ENCODE results near the gene ADCY7. TPM values are rescaled to one million over a fixed set of nuclear protein-coding genes. Genes with fewer than 3 reads are reported as not detected.

Gene ADCY7
- total and polyA plus RNA-seq, 2 of the 4 experiments (the other 2 are of a cell fraction) = 15.2 to 17.1 TPM

DNA sequence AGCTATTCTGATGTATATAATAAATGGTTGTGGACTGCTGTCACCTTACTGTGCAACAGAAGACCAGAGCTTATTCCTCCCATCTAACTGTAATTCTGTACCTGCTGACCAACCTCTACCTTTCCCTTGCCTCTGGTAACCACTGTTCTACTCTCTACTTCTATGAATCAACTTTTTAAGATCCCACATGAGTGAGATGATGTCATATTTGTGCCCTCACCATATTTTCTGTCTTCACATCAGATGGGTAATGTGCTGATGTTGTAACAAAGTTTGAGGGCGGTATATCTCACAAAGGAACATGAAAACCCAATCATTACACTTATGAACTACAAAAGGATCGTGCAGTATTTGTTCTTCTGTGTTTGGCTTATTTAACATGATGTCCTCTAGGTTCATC lies 85.6 kb downstream of the ADCY7 start:
- no peak overlapping the region for H3K56ac ChIP-seq (ENCODE audit: extremely low read depth, insufficient read depth, low read length)
- no peak overlapping the region for H4K8ac ChIP-seq (ENCODE audit: low read depth in 2 of 2, low read length in 2 of 2)
- H3K4ac ChIP-seq (ENCODE audit: low read depth, low read length) = no peak overlapping the region
- no peak overlapping the region for H3K14ac ChIP-seq (replicated peaks; ENCODE audit: low read depth, low read length)
- H3K9me3 ChIP-seq (ENCODE audit: control insufficient read depth, insufficient read depth, low read length) = no peaks in the 10 kb centered on the region
- no peak overlapping the region for H3K18ac ChIP-seq (ENCODE audit: low read depth, low read length)
- H3K79me1 ChIP-seq (ENCODE audit: low read depth in 1 of 2, low read length in 2 of 2) = peaks cover 4 to 5% of the 10 kb centered on the region in 2 experiments; a peak in 3 of 4 replicates
- no peak for TF ChIP-seq MAZ (IDR thresholded peaks at IDR 0.05; ENCODE audit: borderline replicate concordance, low read depth, low read length)
- no peak for TF ChIP-seq RFX5 (IDR thresholded peaks at IDR 0.05; ENCODE audit: low read depth, low read length)
- TF ChIP-seq CHD1 (IDR thresholded peaks at IDR 0.05; ENCODE audit: low read depth, low read length) = no peak
- TF ChIP-seq MAFK (IDR thresholded peaks at IDR 0.05; ENCODE audit: low read depth, low read length) = no peak
- no peak for TF ChIP-seq RAD21 (IDR thresholded peaks at IDR 0.05; ENCODE audit: low read length)
- no peak for TF ChIP-seq MXI1 (IDR thresholded peaks at IDR 0.05; ENCODE audit: borderline replicate concordance, low read depth, low read length)
- no peak for TF ChIP-seq CEBPB (IDR thresholded peaks at IDR 0.05; ENCODE audit: low read depth, low read length)
- no peak for TF ChIP-seq RCOR1 (IDR thresholded peaks at IDR 0.05; ENCODE audit: insufficient replicate concordance, low read length)
- no peak for TF ChIP-seq FOS (IDR thresholded peaks at IDR 0.05; ENCODE audit: low read depth, low read length)
- TF ChIP-seq NFE2L2 (IDR thresholded peaks at IDR 0.05; ENCODE audit: low read depth, low read length) = no peak
- TF ChIP-seq BHLHE40 (IDR thresholded peaks at IDR 0.05; ENCODE audit: low read depth, low read length) = no peak
- TF ChIP-seq, protein P1, sequence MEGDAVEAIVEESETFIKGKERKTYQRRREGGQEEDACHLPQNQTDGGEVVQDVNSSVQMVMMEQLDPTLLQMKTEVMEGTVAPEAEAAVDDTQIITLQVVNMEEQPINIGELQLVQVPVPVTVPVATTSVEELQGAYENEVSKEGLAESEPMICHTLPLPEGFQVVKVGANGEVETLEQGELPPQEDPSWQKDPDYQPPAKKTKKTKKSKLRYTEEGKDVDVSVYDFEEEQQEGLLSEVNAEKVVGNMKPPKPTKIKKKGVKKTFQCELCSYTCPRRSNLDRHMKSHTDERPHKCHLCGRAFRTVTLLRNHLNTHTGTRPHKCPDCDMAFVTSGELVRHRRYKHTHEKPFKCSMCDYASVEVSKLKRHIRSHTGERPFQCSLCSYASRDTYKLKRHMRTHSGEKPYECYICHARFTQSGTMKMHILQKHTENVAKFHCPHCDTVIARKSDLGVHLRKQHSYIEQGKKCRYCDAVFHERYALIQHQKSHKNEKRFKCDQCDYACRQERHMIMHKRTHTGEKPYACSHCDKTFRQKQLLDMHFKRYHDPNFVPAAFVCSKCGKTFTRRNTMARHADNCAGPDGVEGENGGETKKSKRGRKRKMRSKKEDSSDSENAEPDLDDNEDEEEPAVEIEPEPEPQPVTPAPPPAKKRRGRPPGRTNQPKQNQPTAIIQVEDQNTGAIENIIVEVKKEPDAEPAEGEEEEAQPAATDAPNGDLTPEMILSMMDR (conservative IDR thresholded peaks at IDR 0.05; ENCODE audit: low read depth, low read length) = no peak
- no peak for TF ChIP-seq SMC3 (IDR thresholded peaks at IDR 0.05; ENCODE audit: low read depth, low read length)
- TF ChIP-seq, protein P2, sequence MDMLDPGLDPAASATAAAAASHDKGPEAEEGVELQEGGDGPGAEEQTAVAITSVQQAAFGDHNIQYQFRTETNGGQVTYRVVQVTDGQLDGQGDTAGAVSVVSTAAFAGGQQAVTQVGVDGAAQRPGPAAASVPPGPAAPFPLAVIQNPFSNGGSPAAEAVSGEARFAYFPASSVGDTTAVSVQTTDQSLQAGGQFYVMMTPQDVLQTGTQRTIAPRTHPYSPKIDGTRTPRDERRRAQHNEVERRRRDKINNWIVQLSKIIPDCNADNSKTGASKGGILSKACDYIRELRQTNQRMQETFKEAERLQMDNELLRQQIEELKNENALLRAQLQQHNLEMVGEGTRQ (IDR thresholded peaks at IDR 0.05; ENCODE audit: low read depth, low read length) = no peak
- H4K91ac ChIP-seq (ENCODE audit: insufficient read depth, low read depth, low read length) = no peak overlapping the region
- POLR2A ChIA-PET (ENCODE audit: unreplicated experiment) = no interaction called here
- intact Hi-C loops (cut with micrococcal nuclease) (no loop called here), dilution Hi-C loops (cut with HindIII; ENCODE audit: low sequenced_read_pairs, unreplicated experiment) (no loop called here), in situ Hi-C loops (cut with MboI; ENCODE audit: low sequenced_read_pairs) (loop anchor here (5.0 to 25.0 kb wide), 2 partner anchors 125 to 265 kb away; no protein-coding TSS in a partner anchor)
- H3K4me1 ChIP-seq (ENCODE audit: control insufficient read depth, insufficient read depth, low read length) = no peaks in the 10 kb centered on the region
- H4K20me1 ChIP-seq (ENCODE audit: insufficient read depth, low read length) = no peaks in the 10 kb centered on the region
- no peak overlapping the region for H3K4me3 ChIP-seq (ENCODE audit: insufficient read depth, low read depth, low read length)
- no peaks in the 10 kb centered on the region for H3K9me1 ChIP-seq (ENCODE audit: insufficient read depth, low read length)
- no peak overlapping the region for H3K27ac ChIP-seq (ENCODE audit: insufficient read depth, low read length)
- no peak overlapping the region for H3K4me2 ChIP-seq (ENCODE audit: low read depth, low read length)
- no peak overlapping the region for H2BK20ac ChIP-seq (ENCODE audit: low read depth, low read length)
- no peak overlapping the region for H2AK9ac ChIP-seq (replicated peaks; ENCODE audit: low read depth, low read length, poor library complexity)
- H3K36me3 ChIP-seq (ENCODE audit: control insufficient read depth, insufficient read depth, low read length) = peaks cover 12% of the 10 kb centered on the region
- DNase-seq = no peak
- H2AFZ ChIP-seq (replicated peaks; ENCODE audit: low read length, poor library complexity) = no peak overlapping the region
- CTCF ChIA-PET = interaction anchor here (0.6 to 0.9 kb wide), 3 partner anchors 111 to 327 kb away, joined by 3 to 4 read pairs (median 3); partner anchors contain the start of gene CNEP1R1
- no peaks in the 10 kb centered on the region for H3K27me3 ChIP-seq (ENCODE audit: control insufficient read depth, insufficient read depth, low read length)
- no peak for ATAC-seq (ENCODE audit: low read depth)
- no TSS peak for BruUV-seq (replicated peaks)
- WGBS, 2 experiments (ENCODE audit: extremely low coverage in 2 of 2, insufficient read length in 1 of 2) = no CpG with 5 or more reads among the region's 2 CpGs
- no peak overlapping the region for H2BK120ac ChIP-seq (ENCODE audit: low read depth, low read length)
- no peak overlapping the region for H2BK5ac ChIP-seq (ENCODE audit: low read depth, low read length, poor library complexity, severe bottlenecking)
- H3K9ac ChIP-seq (ENCODE audit: low read depth, low read length) = no peak overlapping the region
- no peak overlapping the region for H3K23ac ChIP-seq (ENCODE audit: low read depth, low read length)
- H2AK5ac ChIP-seq (ENCODE audit: low read depth, low read length) = no peak overlapping the region
- H4K5ac ChIP-seq (ENCODE audit: low read depth, low read length) = no peak overlapping the region
- no peak overlapping the region for H2BK15ac ChIP-seq (ENCODE audit: low read depth, low read length)

All from IMR-90 (cell line).